ENCODE results near the gene NRG4.
"Not testable (repeated sequence)": the region's sequence is repeated elsewhere in the genome, so short reads cannot be mapped to it uniquely, and the experiment has no call there.

The NRG4 gene

GRCh38 chr15:75925440-75925839 lies 86.8 kb downstream of the NRG4 start:
- no peak for DNase-seq

- DNase-seq, result no peak
These were observed 87.6 kb downstream of the NRG4 start for GRCh38 chr15:75924576-75924975.

GRCh38 chr15:75923756-75924155 lies 88.5 kb downstream of the NRG4 start:
- no peak for DNase-seq

GRCh38 chr15:75921732-75922703 lies 90.2 kb downstream of the NRG4 start:
- DNase-seq, result peak; percentile 11

GRCh38 chr15:75920079-75920478 lies 92.1 kb downstream of the NRG4 start:
- no peak for DNase-seq

- DNase-seq, result no peak
These were observed 94.1 kb downstream of the NRG4 start for GRCh38 chr15:75918135-75918534.

GRCh38 chr15:75916978-75917377 lies 95.2 kb downstream of the NRG4 start:
- DNase-seq, result no peak

GRCh38 chr15:75910355-75910754 lies 101.9 kb downstream of the NRG4 start:
- DNase-seq, result not testable (repeated sequence)

- DNase-seq, result no peak
These were observed 107.0 kb downstream of the NRG4 start for GRCh38 chr15:75905231-75905630.

GRCh38 chr15:75903331-75904239 lies 108.6 kb downstream of the NRG4 start, which contains the start of gene FBXO22:
Gene FBXO22, plus strand, starts transcription at chr15:75903878. Its CDS starts 86 bp downstream, at chr15:75903964.
- DNase-seq, result peak; percentile 87

GRCh38 chr15:75902129-75902557 lies 110.1 kb downstream of the NRG4 start:
- DNase-seq, result no peak

GRCh38 chr15:75900577-75900976 lies 111.6 kb downstream of the NRG4 start:
- DNase-seq, result no peak

- DNase-seq, result no peak
These were observed 116.5 kb downstream of the NRG4 start for GRCh38 chr15:75895731-75896130.

GRCh38 chr15:75891895-75892294 lies 120.3 kb downstream of the NRG4 start:
- DNase-seq, result no peak
